ENCODE measurements around the gene TRIM15.
"Not testable (repeated sequence)": the region's sequence is repeated elsewhere in the genome, so short reads cannot be mapped to it uniquely, and the experiment has no call there.

Gene TRIM15

GRCh38 chr6:30164714-30165113 lies 1.4 kb downstream of the TRIM15 start:
- no peak overlapping the region for H3K4me3 ChIP-seq
- no peak overlapping the region for H3K27ac ChIP-seq
- DNase-seq (ENCODE audit: low read depth, low spot score), result no peak
- TF ChIP-seq POLR2AphosphoS5 (IDR thresholded peaks at IDR 0.05; ENCODE audit: borderline replicate concordance, low read depth, low read length) (no peak), FOXP2 (optimal IDR thresholded peaks at IDR 0.05; ENCODE audit: control extremely low read depth, extremely low read length, insufficient read depth) (no peak), EZH2 (IDR thresholded peaks at IDR 0.05) (no peak)
- no peaks in the 10 kb centered on the region for H3K36me3 ChIP-seq (ENCODE audit: insufficient read depth, low read length)
- no peaks in the 10 kb centered on the region for H3K9me3 ChIP-seq (ENCODE audit: low read depth, low read length)
- H3K9ac ChIP-seq (ENCODE audit: insufficient read length), result no peak overlapping the region

- H3K36me3 ChIP-seq (ENCODE audit: insufficient read depth, low read length); H3K27ac ChIP-seq; H3K9ac ChIP-seq (ENCODE audit: insufficient read length); H3K4me3 ChIP-seq; DNase-seq (ENCODE audit: low read depth, low spot score); H3K9me3 ChIP-seq (ENCODE audit: low read depth, low read length): not testable (repeated sequence)
Measured at GRCh38 chr6:30165238-30165637, 1.9 kb downstream of the TRIM15 start.

- no peak for DNase-seq (ENCODE audit: low read depth, low spot score)
- Histone ChIP-seq H3K27ac (no peak overlapping the region), H3K36me3 (ENCODE audit: insufficient read depth, low read length) (no peaks in the 10 kb centered on the region), H3K9ac (ENCODE audit: insufficient read length) (no peak overlapping the region), H3K9me3 (ENCODE audit: low read depth, low read length) (no peaks in the 10 kb centered on the region), H3K4me3 (no peak overlapping the region)
- TF ChIP-seq EZH2 (IDR thresholded peaks at IDR 0.05) (no peak), POLR2AphosphoS5 (IDR thresholded peaks at IDR 0.05; ENCODE audit: borderline replicate concordance, low read depth, low read length) (no peak), FOXP2 (optimal IDR thresholded peaks at IDR 0.05; ENCODE audit: control extremely low read depth, extremely low read length, insufficient read depth) (no peak)
Measured at GRCh38 chr6:30167101-30167500, 3.8 kb downstream of the TRIM15 start.

- no peak overlapping the region for H3K27ac ChIP-seq
- H3K9ac ChIP-seq (ENCODE audit: insufficient read length), result no peak overlapping the region
- H3K9me3 ChIP-seq (ENCODE audit: low read depth, low read length), result no peaks in the 10 kb centered on the region
- DNase-seq (ENCODE audit: low read depth, low spot score), result no peak
- no peaks in the 10 kb centered on the region for H3K36me3 ChIP-seq (ENCODE audit: insufficient read depth, low read length)
- H3K4me3 ChIP-seq, result no peak overlapping the region
- TF ChIP-seq POLR2AphosphoS5 (IDR thresholded peaks at IDR 0.05; ENCODE audit: borderline replicate concordance, low read depth, low read length) (no peak), EZH2 (IDR thresholded peaks at IDR 0.05) (no peak), FOXP2 (optimal IDR thresholded peaks at IDR 0.05; ENCODE audit: control extremely low read depth, extremely low read length, insufficient read depth) (no peak)
Measured at GRCh38 chr6:30168741-30169140, 5.4 kb downstream of the TRIM15 start.

GRCh38 chr6:30169658-30170614 lies 6.6 kb downstream of the TRIM15 start:
- Histone ChIP-seq H3K36me3 (ENCODE audit: insufficient read depth, low read length) (no peaks in the 10 kb centered on the region), H3K27ac (no peak overlapping the region), H3K4me3 (no peak overlapping the region), H3K9me3 (ENCODE audit: low read depth, low read length) (no peaks in the 10 kb centered on the region), H3K9ac (ENCODE audit: insufficient read length) (no peak overlapping the region)
- TF ChIP-seq POLR2AphosphoS5 (IDR thresholded peaks at IDR 0.05; ENCODE audit: borderline replicate concordance, low read depth, low read length) (no peak), EZH2 (IDR thresholded peaks at IDR 0.05) (no peak), FOXP2 (optimal IDR thresholded peaks at IDR 0.05; ENCODE audit: control extremely low read depth, extremely low read length, insufficient read depth) (no peak)
- peak; percentile 37 for DNase-seq (ENCODE audit: low read depth, low spot score)

GRCh38 chr6:30171677-30172471 lies 8.5 kb downstream of the TRIM15 start:
- Histone ChIP-seq H3K4me3 (no peak overlapping the region), H3K9ac (ENCODE audit: insufficient read length) (no peak overlapping the region), H3K27ac (no peak overlapping the region), H3K9me3 (ENCODE audit: low read depth, low read length) (no peaks in the 10 kb centered on the region), H3K36me3 (ENCODE audit: insufficient read depth, low read length) (no peaks in the 10 kb centered on the region)
- no peak for TF ChIP-seq EZH2 (IDR thresholded peaks at IDR 0.05)
- no peak for DNase-seq (ENCODE audit: low read depth, low spot score)

GRCh38 chr6:30172681-30173080 lies 9.3 kb downstream of the TRIM15 start:
- TF ChIP-seq FOXP2 (optimal IDR thresholded peaks at IDR 0.05; ENCODE audit: control extremely low read depth, extremely low read length, insufficient read depth) (no peak), EZH2 (IDR thresholded peaks at IDR 0.05) (no peak), POLR2AphosphoS5 (IDR thresholded peaks at IDR 0.05; ENCODE audit: borderline replicate concordance, low read depth, low read length) (no peak)
- Histone ChIP-seq H3K4me3 (no peak overlapping the region), H3K9ac (ENCODE audit: insufficient read length) (no peak overlapping the region), H3K27ac (no peak overlapping the region), H3K9me3 (ENCODE audit: low read depth, low read length) (no peaks in the 10 kb centered on the region), H3K36me3 (ENCODE audit: insufficient read depth, low read length) (no peaks in the 10 kb centered on the region)
- DNase-seq (ENCODE audit: low read depth, low spot score), result no peak

- 0 out of 2 replicates have a peak, but pooled peaks cover 4% of the 10 kb centered on the region for H3K9me3 ChIP-seq (ENCODE audit: low read depth, low read length)
- no peak for DNase-seq (ENCODE audit: low read depth, low spot score)
- TF ChIP-seq FOXP2 (optimal IDR thresholded peaks at IDR 0.05; ENCODE audit: control extremely low read depth, extremely low read length, insufficient read depth), result no peak
- TF ChIP-seq EZH2 (IDR thresholded peaks at IDR 0.05), result no peak
- TF ChIP-seq POLR2AphosphoS5 (IDR thresholded peaks at IDR 0.05; ENCODE audit: borderline replicate concordance, low read depth, low read length), result no peak
- no peak overlapping the region for H3K4me3 ChIP-seq
- no peak overlapping the region for H3K9ac ChIP-seq (ENCODE audit: insufficient read length)
- no peak overlapping the region for H3K27ac ChIP-seq
- no peaks in the 10 kb centered on the region for H3K36me3 ChIP-seq (ENCODE audit: insufficient read depth, low read length)
Measured at GRCh38 chr6:30175765-30176164, 12.4 kb downstream of the TRIM15 start.
